ENCODE measurements around the gene ZMAT5. TPM values are rescaled to one million over a fixed set of nuclear protein-coding genes. Genes with fewer than 3 reads are reported as not detected.

Gene ZMAT5
- total and polyA plus RNA-seq, 9 of the 15 experiments (the other 6 are each of a cell fraction or from before 2014, with no cell fraction given): 2.0 to 25.2 (median 11.9) TPM

GRCh38 chr22:29689880-29690213, 77.0 kb downstream of the ZMAT5 start (continued):
- TF ChIP-seq FOXJ2 (tag; IDR thresholded peaks at IDR 0.05) (no peak), ARID1B (IDR thresholded peaks at IDR 0.05) (no peak), SRSF7 (optimal IDR thresholded peaks at IDR 0.05; ENCODE audit: low read depth, low read length) (no peak), ZZZ3 (IDR thresholded peaks at IDR 0.05) (no peak), SRSF1 (IDR thresholded peaks at IDR 0.05; ENCODE audit: low read depth, low read length) (no peak), RBM15 (IDR thresholded peaks at IDR 0.05; ENCODE audit: insufficient read depth, low read length) (no peak), NR2C1 (IDR thresholded peaks at IDR 0.05) (no peak), NR2C1 (tag; IDR thresholded peaks at IDR 0.05) (no peak), ZBTB33 (CRISPR knock-in tag; IDR thresholded peaks at IDR 0.05) (peak; percentile 83), CBFA2T3 (IDR thresholded peaks at IDR 0.05) (no peak), SMARCA4 (IDR thresholded peaks at IDR 0.05) (no peak), NR2C2 (CRISPR knock-in tag; IDR thresholded peaks at IDR 0.05) (no peak), NR2C2 (tag; IDR thresholded peaks at IDR 0.05) (no peak), TRIM28 (IDR thresholded peaks at IDR 0.05) (no peak), TFE3 (CRISPR knock-in tag; IDR thresholded peaks at IDR 0.05) (no peak), MEF2A (IDR thresholded peaks at IDR 0.05; ENCODE audit: control insufficient read depth, low read depth, low read length) (no peak), KAT8 (IDR thresholded peaks at IDR 0.05; ENCODE audit: low read depth) (no peak), POLR3A (IDR thresholded peaks at IDR 0.05; ENCODE audit: borderline replicate concordance, extremely low read depth, insufficient read depth, insufficient read length) (no peak), STAG1 (CRISPR knock-in tag; IDR thresholded peaks at IDR 0.05; ENCODE audit: borderline replicate concordance) (peak; percentile 63; the same call in 1 of the 2 replicates), TAF1 (IDR thresholded peaks at IDR 0.05; ENCODE audit: control insufficient read depth, extremely low read depth, insufficient read depth, low read length, severe bottlenecking) (no peak), NCOA4 (IDR thresholded peaks at IDR 0.05; ENCODE audit: partially characterized antibody) (no peak), ELK1 (CRISPR knock-in tag; IDR thresholded peaks at IDR 0.05) (no peak)
- TF ChIP-seq, protein P1, sequence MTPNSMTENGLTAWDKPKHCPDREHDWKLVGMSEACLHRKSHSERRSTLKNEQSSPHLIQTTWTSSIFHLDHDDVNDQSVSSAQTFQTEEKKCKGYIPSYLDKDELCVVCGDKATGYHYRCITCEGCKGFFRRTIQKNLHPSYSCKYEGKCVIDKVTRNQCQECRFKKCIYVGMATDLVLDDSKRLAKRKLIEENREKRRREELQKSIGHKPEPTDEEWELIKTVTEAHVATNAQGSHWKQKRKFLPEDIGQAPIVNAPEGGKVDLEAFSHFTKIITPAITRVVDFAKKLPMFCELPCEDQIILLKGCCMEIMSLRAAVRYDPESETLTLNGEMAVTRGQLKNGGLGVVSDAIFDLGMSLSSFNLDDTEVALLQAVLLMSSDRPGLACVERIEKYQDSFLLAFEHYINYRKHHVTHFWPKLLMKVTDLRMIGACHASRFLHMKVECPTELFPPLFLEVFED (CRISPR knock-in tag; conservative IDR thresholded peaks at IDR 0.05): no peak
